K562 (cell line): Measurements from ENCODE around the gene FEN1. TPM values are rescaled to one million over a fixed set of nuclear protein-coding genes. Genes with fewer than 3 reads are reported as not detected.

Experiments
- ARID2 ChIP-seq: fragments of 450-650 bp; IDR thresholded peaks from 2 replicates; pipeline ENCODE4 v1.6.1; 2017; ENCODE audit warnings: antibody characterized with exemption, mild to moderate bottlenecking
- CTCFL ChIP-seq: IDR thresholded peaks from 2 replicates; pipeline ENCODE4 v1.6.1; 2011; ENCODE audit warnings: borderline replicate concordance, low read depth, mild to moderate bottlenecking, moderate library complexity, low read length; ENCODE audit not compliant: insufficient read depth, poor library complexity, severe bottlenecking
- MYNN ChIP-seq, 2 experiments: sonication (generic); formaldehyde crosslinking in 1 of 2; IDR thresholded peaks; 2 replicates each; pipeline versions ENCODE4 v1.5.0 to v1.6.1; 2016 to 2020; ENCODE audit warnings: antibody characterized with exemption in 1 of 2, missing genetic modification reagents in 1 of 2
- NCOA6 ChIP-seq: fragments of 450-650 bp; IDR thresholded peaks from 2 replicates; pipeline ENCODE4 v1.6.1; 2017; ENCODE audit warnings: mild to moderate bottlenecking
- POLR2B ChIP-seq: fragments of 450-650 bp; IDR thresholded peaks from 2 replicates; pipeline ENCODE4 v1.6.1; 2018; ENCODE audit warnings: low read depth; ENCODE audit not compliant: partially characterized antibody
- RAD21 ChIP-seq, 2 experiments: fragments of 250-450 bp in 1 of 2; fragments of 450-650 bp in 1 of 2; sonication (Bioruptor Pico) in 1 of 2; formaldehyde crosslinking in 1 of 2; IDR thresholded peaks in 1 of 2; conservative IDR thresholded peaks in 1 of 2; 2 replicates each; pipeline versions ENCODE4 v1.4.0 to v1.8.0; 2020 to 2022; ENCODE audit warnings: mild to moderate bottlenecking in 2 of 2, moderate library complexity in 1 of 2
- RERE ChIP-seq: sonication (generic); formaldehyde crosslinking; IDR thresholded peaks from 2 replicates; pipeline ENCODE4 v1.8.0; 2023; ENCODE audit warnings: missing genetic modification reagents, mild to moderate bottlenecking, borderline replicate concordance
- REST ChIP-seq, 2 experiments: fragments of 450-650 bp; formaldehyde crosslinking in 1 of 2; IDR thresholded peaks; 2 replicates each; pipeline versions ENCODE4 v1.4.0 to v1.6.1; 2014 to 2020; ENCODE audit warnings: mild to moderate bottlenecking in 2 of 2, borderline replicate concordance in 1 of 2, low read depth in 1 of 2
- SREBF2 ChIP-seq: sonication (generic); formaldehyde crosslinking; IDR thresholded peaks from 2 replicates; pipeline ENCODE4 v1.4.0; 2020; ENCODE audit warnings: mild to moderate bottlenecking, missing genetic modification reagents
- SUPT5H ChIP-seq: fragments of 450-650 bp; IDR thresholded peaks from 2 replicates; pipeline ENCODE4 v1.6.1; 2016
- ZNF3 ChIP-seq: fragments of 250-450 bp; sonication (Bioruptor Pico); IDR thresholded peaks from 2 replicates; pipeline ENCODE4 v1.5.0; 2021; ENCODE audit warnings: mild to moderate bottlenecking, moderate library complexity
- polyA plus RNA-seq, 8 experiments: library from polyadenylated mRNA; depleted of rRNA in 4 of 8; stranded (reverse) in 5 of 8; unstranded in 3 of 8; fragments of >200 nt; fragmentation: Nextera tagmentation in 2 of 8; fragmentation: Illumina TruSeq in 1 of 8; extraction: Ambion mirVana in 2 of 8; extraction: Trizol in 1 of 8; gene quantifications; 2 replicates each; pipeline versions ENCODE4 v1.2.1 to v1.2.3, GENCODE V29; 2011 to 2014; ENCODE audit warnings: inconsistent platforms in 1 of 8, missing spikeins in 1 of 8
- total RNA-seq, 7 experiments: library from RNA; depleted of rRNA in 6 of 7; stranded (reverse); fragments of >200 nt in 6 of 7; fragmentation: Illumina TruSeq in 2 of 7; extraction: Trizol in 2 of 7; gene quantifications; 2 replicates each; pipeline versions ENCODE4 v1.2.1 to v1.2.3, GENCODE V29; 2011 to 2021; ENCODE audit warnings: low replicate concordance in 1 of 7

The FEN1 gene
- total and polyA plus RNA-seq, 9 of the 15 experiments (the other 6 are each of a cell fraction or from before 2014, with no cell fraction given), result 58.1 to 156 (median 137) TPM

GRCh38 chr11:61787928-61788491, 4.7 kb upstream of the FEN1 start (continued):
- TF ChIP-seq RERE (CRISPR knock-in tag) (no peak), CTCFL (peak; percentile 44), RAD21 (CRISPR knock-in tag; conservative IDR thresholded peaks at IDR 0.05 in 1 of 2, IDR thresholded peaks at IDR 0.05 in 1 of 2) (peak; percentile 55 to 60), SUPT5H (peak; percentile 46; the same call in 1 of the 2 replicates), POLR2B (peak; percentile 45), ZNF3 (no peak), NCOA6 (no peak), REST (IDR thresholded peaks at IDR 0.05; ENCODE audit: borderline replicate concordance) (peak; percentile 24; the same call in 1 of the 2 replicates), REST (CRISPR knock-in tag; IDR thresholded peaks at IDR 0.05; ENCODE audit: low read depth) (no peak), ARID2 (0 out of 2 replicates have a peak, but pooled peaks have one; percentile 35), MYNN (IDR thresholded peaks at IDR 0.05) (0 out of 2 replicates have a peak, but pooled peaks have one; percentile 51), MYNN (CRISPR knock-in tag; IDR thresholded peaks at IDR 0.05) (no peak), SREBF2 (CRISPR knock-in tag) (no peak)
- TF ChIP-seq, all 486 proteins: peak for 11
